Measurements from ENCODE around the gene ERLEC1.
"Not testable (repeated sequence)": the region's sequence is repeated elsewhere in the genome, so short reads cannot be mapped to it uniquely, and the experiment has no call there.

ERLEC1 gene

DNA sequence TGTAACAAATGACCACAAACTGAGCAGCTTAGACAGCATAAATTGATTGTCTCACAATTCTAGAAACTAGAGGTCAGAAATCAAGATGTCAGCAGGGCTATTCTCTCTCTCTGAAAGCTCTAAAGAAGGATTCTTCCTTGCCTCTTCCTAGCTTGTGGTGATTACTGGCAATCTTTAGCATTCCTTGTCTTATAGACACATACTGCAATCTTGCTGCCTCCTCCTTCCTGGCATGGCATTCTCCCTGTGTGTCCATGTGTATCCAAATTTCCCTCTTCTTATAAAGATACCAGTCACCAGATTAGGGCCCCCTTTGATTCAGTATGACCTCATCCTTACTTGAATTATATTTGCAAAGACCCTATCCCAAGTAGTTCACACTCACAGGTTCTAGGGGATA is 2.4 kb upstream of the ERLEC1 start:
- no peak for DNase-seq

- DNase-seq = no peak
Observed at GRCh38 chr2:53785366-53785765, 1.5 kb upstream of the ERLEC1 start.

DNA sequence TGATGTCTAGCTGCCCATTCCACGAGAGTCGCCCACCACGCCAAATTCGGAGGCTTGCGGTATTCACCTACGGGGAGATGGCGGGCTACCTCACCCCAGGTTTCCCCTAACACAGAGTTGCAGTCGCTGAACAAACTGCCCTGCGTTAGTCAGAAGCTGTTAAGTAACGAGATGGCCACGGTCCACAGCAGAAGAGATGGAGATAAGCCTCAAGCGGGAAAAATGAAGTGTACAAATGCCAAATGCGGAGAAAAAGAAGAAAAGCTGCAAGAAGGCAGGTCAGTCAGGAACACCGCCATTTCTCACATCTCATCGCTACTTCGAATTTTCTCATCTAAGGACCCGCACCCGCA is 516 bp upstream of the ERLEC1 start:
- DNase-seq = peak; percentile 20

- DNase-seq = no peak
Observed at GRCh38 chr2:53787614-53788289, 908 bp downstream of the ERLEC1 start.

DNA sequence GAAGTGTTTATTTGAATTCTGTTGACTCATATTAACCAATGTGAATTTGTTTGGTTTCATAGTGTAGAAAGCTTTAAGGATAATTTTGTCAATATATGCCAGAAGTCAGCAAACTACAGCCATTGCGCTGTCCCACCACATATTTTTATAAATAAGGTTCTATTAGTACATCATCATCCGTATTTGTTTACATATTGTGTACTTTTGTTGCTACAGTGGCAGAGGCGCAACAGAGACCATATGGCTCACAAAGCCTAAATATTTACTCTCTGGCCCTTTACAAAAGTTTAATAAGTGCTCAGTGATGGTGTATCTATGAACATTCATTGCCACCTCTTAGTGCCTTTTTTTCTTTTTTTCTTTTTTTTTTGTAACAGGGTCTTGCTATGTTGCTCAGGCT is 6.4 kb downstream of the ERLEC1 start:
- no peak for DNase-seq

GRCh38 chr2:53793821-53794220 is 7.0 kb downstream of the ERLEC1 start:
- no peak for DNase-seq

DNA sequence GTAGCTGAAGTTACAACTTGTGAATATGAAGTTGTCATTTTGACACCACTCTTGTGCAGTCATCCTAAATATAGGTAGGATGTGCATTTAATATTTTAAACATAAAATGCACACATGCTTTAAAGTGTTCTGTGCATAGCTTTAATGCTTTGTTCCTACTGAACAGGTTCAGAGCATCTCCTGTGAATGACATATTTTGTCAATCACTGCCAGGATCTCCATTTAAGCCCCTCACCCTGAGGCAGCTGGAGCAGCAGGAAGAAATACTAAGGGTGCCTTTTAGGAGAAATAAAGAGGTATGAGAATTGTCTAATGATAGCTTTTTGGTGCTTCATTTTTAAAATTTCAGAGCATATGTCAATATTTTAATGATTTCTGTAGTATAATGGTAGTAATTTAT is 14.7 kb downstream of the ERLEC1 start:
- DNase-seq = no peak

- no peak for DNase-seq
Observed at GRCh38 chr2:53802617-53803151, 15.8 kb downstream of the ERLEC1 start.

GRCh38 chr2:53811601-53812000 is 24.8 kb downstream of the ERLEC1 start:
- DNase-seq = no peak

GRCh38 chr2:53813151-53813550 is 26.3 kb downstream of the ERLEC1 start:
- no peak for DNase-seq

GRCh38 chr2:53818854-53819435 is 32.1 kb downstream of the ERLEC1 start:
- DNase-seq = no peak

- DNase-seq = no peak
Observed at GRCh38 chr2:53819634-53820033, 32.8 kb downstream of the ERLEC1 start.

- no peak for DNase-seq
Observed at GRCh38 chr2:53820048-53820447, 33.2 kb downstream of the ERLEC1 start.

GRCh38 chr2:53820711-53821110 is 33.9 kb downstream of the ERLEC1 start:
- DNase-seq = no peak

DNA sequence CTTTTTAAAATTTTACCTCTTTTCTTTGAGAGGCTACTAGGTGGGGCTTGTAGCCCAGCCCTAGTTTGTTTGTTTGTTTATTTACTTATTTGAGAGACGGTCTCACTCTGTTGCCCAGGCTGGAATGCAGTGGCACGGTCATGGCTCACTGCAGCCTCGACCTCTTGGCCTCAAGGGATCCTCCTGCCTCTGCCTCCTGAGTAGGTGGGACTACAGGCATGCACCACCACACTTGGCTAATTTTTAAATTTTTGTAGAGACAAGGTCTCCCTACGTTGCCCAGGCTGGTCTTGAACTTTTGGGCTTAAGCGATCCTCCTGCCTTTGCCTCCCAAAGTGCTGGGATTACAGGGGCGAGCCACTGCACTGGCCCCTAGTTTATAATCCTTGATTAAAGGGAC is 35.0 kb downstream of the ERLEC1 start:
- DNase-seq = no peak

- DNase-seq = not testable (repeated sequence)
Observed at GRCh38 chr2:53823639-53824038, 36.8 kb downstream of the ERLEC1 start.

- DNase-seq = no peak
Observed at GRCh38 chr2:53826030-53826410, 39.2 kb downstream of the ERLEC1 start.

DNA sequence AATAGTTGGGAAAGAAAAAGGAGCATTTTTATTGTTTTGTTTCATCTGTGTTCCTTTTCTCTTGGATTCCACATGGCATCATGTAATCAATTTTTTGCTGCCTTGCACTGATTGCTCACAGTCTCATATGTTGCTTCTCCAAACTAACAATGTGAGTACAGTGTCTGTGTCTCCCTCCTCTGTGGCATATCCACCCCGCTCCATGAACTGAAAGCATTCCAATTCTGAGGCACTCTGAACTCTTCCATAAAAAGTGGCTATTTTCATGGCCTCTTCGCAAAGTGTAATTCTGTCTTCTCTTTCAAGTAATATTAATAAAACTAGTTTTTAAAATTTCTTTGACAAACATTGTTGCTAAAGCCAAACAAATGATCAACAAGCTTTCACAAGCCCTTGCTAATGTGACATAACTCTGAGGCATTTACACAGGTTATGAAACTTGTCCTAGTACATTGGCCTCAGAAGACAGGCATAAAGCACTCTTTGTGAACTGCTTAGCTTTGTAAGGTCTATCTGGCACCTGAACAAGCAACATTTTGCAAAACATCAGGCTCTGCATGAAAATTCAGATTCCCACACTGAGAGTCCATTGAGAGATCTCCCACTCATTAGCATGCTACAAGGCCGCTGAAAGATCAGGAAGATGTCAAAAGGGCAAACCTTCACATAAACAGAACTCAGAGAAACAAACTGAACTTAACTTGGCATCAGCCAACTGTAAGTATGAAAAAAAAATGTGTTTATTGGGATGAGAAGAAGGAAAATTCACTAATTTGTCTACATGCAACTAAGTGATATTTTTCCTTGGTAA is 39.9 kb downstream of the ERLEC1 start:
- no peak for DNase-seq

- DNase-seq = no peak
Observed at GRCh38 chr2:53827398-53828175, 40.7 kb downstream of the ERLEC1 start.

- DNase-seq = no peak
Observed at GRCh38 chr2:53828331-53828730, 41.5 kb downstream of the ERLEC1 start.

GRCh38 chr2:53829273-53829979 is 42.6 kb downstream of the ERLEC1 start:
- no peak for DNase-seq

DNA sequence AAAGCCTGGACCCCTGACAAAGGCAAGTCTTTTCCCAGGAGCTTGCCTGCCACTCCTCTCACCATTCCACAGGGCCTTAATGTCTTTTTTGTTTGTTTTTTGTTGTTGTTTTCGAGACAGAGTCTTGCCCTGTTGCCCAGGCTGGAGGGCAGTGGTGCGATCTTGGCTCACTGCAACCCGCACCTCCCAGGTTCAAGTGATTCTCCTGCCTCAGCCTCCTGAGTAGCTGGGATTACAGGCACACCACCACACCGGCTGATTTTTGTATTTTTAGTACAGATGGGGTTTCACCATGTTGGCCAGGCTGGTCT is 43.1 kb downstream of the ERLEC1 start:
- DNase-seq = not testable (repeated sequence)

DNA sequence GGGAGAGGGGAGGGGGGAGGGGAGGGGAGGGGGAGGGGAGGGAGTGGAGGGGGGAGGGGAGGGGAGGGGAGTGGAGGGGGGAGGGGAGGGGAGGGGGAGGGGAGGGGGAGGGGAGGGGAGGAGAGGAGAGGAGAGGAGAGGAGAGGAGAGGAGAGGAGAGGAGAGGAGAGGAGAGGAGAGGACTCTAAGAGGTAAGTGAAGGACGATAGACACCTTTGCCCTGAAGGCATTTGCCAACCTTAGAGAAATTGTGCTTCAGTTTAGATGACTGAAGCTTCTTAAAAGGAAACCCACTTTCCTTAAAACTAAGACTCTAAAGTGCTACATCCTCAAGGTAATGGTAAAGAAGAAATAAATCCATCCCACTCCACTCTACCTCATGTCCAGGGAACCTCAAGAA is 53.7 kb downstream of the ERLEC1 start:
- DNase-seq = no peak
